Measurements from ENCODE around the gene HMGN1.

Gene HMGN1

DNA sequence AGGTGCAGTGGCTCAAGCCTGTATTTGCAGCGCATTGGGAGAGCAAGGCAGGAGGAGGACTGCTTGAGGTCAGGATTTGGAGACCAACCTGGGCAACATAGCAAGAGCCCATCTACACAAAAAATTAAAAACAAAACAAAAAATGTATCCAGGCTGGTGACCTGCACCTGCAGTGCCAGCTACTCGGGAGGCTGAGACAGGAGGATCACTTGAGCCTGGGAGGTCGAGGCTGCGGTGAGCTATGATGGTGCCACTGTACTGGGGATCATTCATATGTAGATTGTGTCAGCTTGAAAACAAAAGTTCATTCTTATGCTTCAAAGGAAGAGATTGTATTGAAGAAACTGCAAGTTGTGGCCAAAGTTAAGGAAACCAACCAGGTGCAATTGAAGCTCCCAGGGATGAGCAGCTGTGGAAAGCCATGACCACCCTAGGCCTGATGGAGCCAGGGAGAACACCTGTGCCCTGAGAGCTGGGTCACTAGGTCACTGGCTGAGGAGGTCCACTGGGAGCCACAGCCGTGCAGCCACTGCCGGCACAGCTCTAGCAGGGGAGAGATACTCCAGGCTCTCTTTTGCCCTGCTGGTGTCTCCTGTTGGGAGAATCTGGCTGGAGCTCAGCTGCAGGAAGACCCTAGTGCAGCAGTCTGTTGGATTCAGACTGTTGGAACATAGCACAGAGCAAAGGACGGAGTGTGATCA lies 22.1 kb downstream of the HMGN1 start:
- DNase-seq: no peak

DNA sequence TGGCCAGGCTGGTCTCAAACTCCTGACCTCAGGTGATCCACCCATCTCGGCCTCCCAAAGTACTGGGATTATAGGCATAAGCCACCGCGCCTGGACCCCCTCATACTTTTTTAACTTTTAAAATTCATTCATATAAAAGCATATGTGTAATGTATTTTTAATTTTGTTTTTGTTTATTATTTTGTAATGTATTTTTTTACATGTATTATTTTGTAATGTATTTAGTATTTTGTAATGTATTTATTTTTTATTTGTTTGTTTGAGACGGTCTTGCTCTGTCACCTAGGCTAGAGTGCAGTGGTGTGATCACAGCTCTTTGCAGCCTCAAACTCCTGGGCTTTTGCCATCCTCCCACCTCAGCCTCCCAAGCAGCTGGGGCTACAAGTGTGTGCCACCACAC lies 23.4 kb downstream of the HMGN1 start:
- no peak for DNase-seq

DNA sequence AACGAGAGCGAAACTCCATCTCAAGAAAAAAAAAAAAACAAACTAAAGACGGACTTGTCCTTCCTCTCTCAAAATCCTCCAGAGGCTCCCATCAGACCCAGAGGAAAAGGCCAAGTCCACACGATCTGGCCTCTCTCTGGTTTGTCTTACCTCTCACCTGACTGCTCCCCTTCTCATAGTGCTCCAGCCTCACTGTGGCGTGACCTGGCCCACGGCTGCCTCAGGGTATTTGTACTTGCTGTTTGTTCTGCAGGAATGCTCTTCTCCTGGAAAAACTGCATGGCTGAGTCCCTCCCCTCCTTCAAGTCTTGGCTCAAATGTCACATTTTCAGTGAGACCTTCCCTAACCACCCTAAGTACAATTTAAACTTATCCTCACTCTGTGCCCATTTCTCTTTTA lies 27.5 kb downstream of the HMGN1 start:
- no peak for DNase-seq

DNA sequence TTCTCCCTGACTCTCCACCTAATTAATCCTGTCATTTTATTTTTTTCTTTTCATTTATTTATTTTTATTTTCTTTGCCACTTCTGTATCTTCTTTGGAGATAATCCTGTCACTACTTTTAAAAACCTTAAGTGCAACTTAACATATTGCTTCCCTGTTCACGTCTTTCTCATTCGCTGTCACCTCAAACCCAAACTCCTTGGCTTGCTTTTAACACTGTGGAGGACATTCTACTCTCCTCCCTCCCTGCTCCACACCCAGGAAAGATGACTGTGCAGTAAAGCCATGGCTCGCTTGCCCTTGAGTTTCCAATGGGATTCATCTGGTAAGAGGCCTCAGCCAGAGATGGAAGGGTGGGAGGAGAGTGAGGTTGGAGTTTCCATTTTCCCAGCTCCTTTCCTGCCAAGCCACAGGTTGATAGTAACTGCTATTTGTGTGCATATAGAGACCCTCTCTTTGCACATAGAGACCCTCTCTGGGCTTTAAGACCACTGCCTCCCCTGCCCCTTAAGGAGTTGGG lies 29.0 kb downstream of the HMGN1 start:
- no peak for DNase-seq

DNA sequence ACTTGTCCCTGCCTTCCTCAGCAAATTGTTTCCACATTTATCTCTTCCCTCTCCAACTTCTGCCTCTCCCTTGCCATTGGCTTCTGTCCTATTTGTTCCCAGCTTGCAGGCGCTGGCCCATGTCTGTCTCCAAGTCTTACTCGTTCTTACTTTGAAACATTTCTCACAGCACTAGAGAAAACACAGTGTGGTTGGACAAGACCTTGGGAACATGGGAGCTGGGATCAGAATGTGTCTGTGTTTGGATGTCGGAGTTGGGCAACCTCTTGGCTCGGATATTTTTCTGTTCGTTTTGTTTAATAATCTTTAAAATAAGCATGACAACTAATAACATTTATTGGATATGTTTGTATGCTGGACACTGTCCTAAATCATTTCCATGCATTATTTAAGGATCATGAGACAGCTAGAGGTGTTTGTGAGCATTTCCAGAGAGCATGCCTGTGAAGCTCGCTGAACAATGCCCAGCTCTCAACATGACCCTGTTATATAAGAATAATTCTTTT lies 29.6 kb downstream of the HMGN1 start:
- no peak for DNase-seq

DNA sequence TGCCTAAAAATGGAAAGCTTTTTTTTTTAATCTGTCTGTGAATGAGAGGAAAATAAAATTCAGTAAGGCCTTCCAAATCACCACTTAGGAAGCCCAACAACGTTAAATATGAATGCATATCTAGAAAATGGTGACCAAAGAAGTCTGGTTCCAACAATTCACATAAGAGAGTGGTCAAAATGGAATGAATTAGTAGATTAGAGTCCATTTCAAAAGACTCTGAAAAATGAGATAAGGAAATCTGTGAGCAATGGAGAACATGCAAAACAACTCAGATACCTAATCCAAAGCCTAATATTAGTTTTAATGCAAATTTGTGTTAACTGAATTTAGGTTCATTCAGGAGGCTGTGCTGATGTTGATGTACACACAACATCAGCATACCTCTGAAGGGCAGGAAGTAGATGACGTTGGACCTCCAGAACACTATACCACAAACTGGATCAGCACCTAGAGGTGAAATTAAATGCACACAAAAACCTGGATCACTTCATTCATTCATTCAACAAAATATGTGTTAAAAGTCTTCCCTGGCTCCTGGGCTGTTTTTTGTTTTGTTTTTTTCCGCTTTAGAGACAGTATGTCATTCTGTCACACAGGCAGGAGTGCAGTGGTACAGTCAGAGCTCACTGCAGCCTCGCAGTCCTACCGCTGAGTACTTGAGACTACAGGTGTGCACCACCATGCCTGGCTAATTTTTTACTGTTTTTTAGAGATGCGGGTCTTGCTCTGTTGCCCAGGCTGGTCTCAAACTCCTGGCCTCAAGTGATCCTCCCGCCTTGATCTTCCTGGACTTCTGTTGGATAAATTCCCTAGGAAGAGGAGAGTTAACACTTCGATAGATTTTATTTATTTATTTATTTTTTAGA lies 30.6 kb downstream of the HMGN1 start:
- DNase-seq: no peak

DNA sequence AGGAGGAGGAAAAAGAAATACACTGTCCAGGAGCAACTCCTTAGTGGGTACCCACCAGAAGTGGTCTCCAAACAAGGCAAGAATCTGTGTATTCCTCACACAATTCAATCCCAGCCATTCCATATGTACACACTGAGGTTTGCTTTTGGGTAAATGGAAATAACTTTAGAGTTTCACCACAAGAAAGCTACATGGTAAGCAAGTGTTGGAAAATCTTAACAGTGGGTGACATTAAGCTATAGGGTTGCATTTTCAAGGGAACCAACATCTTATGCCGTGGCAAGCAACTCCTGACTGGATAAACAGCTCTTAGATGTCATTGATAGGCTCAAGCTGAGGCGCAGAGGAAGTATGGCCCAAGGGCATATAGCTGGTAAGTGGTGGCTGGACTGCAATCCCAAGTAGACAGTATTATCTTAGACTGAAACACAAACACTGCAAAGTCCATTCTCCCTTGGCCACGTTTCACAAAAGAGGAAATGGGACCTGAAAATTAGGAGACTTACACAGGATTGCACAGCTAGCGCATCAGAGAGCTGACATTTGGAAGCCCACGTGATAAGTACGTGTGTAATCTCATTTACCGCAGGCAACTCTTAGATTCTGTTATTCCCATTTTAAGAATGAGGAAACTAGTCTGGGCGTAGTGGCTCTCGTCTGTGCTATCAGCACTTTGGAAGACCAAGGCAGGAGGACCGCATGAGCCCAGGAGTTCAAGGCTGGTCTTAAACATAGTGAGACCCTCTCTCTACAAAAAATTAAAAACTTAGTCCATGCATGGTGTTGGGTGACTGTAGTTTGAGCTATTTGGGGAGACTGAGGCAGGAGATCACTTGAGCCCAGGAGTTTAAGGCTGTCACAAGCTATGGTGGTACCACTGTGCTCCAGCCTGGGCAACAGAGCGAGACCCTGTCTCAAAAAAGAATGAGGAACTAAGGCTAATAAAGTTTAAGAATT lies 31.5 kb downstream of the HMGN1 start:
- no peak for DNase-seq

DNA sequence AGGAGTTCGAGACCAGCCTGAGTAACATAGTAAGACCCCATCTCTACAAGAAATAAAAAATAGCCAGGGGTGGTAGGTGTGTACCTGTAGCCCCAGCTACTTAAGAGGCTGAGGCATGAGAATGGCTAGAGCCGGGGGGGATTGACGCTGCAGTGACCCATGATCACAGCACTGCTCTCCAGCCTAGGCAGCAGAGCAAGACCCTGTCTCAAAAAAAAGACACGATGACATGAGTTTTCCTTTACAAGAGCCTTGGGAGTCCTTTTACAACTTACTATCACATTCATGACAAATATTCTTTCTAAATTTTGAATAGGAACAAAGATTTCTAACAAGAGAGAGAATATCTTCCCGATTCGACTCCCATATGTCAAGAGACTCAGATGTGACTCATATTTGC lies 32.2 kb downstream of the HMGN1 start:
- no peak for DNase-seq

DNA sequence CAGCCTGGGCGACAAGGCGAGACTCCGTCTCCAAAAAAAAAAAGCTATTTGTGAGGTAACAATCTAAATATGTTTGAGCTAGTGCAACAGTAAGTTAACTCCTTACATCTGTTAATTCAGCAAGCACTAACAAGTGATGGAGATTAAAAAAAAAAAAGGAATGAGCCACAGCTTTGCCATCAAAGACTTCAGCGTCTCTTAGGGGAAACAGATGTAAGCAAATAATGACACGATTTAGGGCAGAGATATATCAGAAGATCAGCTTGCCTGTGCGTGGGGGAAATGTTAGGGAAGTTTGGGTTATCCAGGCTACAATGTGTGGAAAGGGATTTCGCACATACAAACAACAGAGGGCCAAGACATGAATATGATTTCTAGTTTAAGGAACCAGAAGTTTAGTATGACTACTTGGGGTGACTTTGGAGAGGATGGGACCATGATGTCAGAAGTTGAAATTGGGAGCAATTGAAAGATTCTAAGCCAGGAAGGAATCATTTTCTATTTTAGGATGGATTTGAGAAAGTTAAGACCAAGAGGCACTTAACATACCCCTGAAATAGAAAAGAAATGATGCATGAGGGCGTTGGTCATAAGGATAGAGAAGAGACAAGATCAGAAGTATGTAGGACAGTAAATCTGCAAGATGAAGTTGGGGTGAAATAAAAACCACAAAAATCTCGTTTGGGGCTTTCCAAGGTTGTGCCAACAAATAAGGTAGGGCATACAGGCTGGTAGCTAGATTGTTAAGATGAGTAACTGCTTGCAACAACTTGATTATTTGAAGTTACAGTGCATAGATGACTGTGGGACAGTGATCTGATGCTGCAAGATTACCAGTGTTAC lies 33.1 kb downstream of the HMGN1 start:
- DNase-seq: no peak

DNA sequence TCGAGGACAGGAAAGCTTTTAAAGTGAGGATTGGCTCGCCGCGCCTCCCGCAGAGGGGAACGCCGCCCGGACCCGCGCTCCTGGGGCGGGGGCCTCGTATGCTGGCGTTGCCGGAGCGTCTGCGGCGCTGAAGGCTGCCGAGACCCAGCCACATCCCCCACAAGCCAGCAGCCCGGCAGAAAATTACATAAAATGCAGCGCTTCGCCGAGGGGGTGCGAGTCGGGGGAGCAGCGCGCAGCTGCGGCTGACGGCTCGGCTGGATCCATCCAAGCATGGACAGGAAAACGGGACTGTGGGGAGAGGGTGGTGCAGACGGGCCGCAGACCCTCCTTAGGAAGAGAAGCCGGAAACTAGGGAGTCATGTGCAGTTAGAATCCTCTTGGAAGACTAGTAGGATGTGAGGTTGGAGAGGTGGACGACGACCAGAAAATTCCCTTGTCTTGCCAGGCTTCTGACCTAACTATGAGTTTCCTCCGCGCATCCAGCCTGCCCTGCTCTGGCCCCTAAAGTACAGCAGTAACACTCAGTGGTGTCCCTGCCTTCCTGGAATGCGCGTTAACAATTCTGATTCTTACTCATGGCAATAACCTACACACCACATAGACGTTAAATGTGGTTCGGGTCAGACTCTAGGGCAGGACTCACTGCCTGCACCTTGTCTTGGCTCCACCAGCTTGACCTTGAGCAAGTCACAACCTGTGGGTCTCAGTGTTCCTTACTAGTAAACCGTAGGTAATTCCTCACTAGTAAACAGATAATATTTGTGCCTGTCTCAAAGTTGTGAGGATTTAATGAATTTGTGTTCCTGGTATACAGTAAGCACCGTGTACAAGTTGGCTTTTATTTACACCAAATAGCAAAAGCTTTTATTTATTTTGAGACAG lies 34.5 kb downstream of the HMGN1 start:
- DNase-seq: peak; percentile 32

DNA sequence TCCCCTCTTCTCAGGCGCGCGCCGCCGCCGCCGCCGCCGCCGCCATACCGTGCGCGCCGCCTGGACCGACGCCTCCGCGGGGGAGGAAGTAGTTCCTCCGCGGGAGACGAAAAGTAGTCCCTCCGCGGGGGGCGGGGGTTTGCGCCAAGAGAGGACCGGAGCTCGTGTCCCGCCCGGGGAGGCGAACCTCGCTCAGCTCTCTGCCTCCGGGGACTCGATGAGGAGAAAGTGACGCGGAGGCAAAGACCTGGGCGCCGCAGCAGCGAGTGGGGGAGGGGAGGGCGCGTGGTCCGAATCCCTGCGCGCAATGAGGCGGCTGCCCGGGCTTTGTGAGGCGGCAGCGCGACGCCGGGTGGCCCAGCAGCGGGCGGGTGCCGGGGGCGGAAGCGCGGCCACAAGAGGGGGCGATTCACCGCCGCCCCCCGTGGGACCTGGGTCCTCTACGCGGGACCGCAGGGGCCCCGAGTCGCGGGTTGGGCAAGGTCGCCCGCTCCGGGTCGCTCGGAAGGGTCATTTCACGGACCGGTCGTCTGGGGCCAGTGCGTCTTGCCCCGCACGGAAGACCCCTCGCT lies 35.2 kb downstream of the HMGN1 start, which contains the start of gene BRWD1:
Gene BRWD1, minus strand, starts transcription at position 62 of the 572 bp plus-strand sequence. CDS start 141 bp downstream, outside the sequence.
- peak; percentile 76 for DNase-seq

DNA sequence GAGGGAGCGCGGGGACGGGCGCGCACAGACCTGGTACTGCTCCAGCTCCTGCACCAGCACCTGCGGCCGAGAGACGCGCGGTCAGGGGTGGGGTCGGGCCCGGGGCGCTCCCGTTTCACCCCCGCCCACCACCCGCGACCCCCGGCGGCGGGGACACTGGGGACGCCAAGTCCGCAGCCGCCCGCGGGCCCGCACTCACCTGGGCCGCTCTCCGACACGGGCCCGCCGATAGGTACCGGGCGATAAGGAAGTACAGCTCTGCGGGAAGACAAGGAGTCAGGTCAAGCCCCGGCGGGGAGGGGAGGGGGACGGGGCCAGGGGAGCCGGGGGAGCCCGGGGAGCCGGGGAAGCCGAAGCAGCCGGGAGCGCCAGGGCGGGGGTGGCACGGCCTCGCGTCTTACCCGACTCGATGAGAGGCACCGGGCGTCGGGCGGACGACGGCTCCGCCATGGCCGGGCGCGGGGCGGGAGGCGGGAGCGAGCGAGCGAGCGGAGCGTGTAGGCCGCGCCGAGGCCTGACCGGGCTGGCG lies 35.8 kb downstream of the HMGN1 start:
- peak; percentile 13 for DNase-seq

DNA sequence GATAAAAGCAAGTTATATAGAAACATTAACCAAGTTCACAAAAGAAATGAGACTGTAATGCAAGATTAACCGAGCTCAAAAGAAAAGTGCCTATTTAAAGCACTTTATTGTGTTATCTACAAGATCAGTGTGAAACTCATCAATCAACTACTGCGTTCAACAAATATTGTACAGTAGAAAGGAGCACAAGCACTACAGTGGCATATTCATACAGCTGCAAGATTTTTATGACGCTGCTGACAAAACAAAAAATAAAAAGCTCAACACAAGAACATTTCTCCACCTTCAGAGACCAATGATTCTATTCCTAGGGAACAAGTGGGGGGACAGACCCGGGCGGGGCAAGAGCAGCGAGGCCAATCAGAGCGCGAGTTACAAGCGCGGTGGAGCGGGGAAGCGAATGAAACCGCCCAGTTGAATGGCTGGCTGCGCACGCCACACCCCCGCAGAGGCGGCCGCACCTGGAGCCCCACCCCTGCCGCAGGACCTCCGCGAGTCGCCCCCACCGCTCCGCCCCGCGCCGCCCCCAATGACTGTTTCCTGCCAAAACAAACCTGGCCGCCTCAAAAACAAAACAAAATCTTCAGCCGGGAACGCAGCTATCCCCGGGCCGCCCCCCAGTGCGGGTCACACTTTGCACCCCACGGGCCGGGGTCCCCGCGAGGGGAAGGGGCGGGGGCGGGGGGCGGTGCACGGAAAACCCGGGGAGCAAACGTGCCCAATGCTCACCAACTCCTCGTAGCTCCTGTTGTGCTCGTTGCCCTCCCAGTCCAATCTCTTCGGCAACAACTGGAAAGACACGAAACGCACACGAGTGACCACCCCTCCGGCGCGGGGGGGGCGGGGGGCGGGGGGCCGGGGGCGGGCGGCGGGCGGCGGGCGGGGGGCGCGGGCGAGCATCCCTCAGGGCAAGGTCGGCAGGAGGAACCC lies 36.5 kb downstream of the HMGN1 start:
- DNase-seq: peak; percentile 95

DNA sequence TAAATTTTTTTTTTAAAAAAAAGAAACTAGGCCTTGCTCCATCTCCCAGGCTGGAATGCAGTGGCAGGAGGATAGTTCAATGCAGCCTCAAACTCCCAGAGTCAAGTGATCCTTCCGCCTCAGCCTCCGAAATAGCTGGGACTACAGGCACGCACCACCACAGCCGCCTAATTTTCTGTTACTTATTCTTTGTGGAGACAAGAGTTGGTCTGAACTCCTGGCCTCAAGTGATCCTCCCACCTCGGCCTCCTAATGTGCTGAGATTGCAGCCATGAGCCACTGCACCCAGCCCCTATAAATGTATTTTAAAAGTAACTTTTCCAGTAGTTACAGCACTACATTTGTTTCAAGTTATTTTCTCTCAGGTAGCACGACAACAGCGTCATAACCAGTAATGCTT lies 37.7 kb downstream of the HMGN1 start:
- DNase-seq: no peak

DNA sequence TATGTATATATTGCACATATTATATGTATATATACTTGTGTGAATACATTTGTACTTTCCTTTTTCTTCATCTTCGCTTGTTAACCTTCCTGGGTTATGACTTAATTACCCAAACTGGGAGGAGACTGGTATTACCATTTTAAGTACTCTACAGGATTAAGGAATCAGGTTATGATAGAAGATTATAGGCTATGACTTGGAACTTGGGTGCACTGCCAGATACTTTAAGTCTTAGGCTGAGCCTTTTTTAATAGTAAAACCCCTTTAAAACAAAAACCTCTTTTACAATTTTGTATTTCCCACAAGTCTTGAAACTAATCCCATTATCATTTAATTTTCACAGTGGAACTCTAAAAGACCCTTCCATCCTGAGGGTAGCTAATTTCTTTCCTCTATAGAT lies 41.4 kb downstream of the HMGN1 start:
- no peak for DNase-seq

DNA sequence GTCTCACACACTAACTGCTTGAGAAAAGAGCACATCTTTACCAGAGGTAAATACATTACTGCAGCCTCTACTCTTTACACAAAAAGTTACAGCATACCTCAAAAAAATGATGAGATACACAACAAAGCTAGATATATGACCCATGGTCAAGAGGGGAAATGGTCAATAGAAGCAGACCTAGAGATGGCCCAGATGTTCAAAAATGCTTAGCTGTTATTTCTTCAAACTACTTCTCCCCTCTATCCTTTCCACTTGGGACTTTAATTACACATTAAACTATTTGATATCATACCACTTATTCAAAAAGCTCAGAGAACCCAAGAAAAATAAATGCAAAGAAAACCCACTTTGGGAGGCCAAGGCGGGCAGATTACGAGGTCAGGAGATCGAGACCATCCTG lies 48.3 kb downstream of the HMGN1 start:
- no peak for DNase-seq

DNA sequence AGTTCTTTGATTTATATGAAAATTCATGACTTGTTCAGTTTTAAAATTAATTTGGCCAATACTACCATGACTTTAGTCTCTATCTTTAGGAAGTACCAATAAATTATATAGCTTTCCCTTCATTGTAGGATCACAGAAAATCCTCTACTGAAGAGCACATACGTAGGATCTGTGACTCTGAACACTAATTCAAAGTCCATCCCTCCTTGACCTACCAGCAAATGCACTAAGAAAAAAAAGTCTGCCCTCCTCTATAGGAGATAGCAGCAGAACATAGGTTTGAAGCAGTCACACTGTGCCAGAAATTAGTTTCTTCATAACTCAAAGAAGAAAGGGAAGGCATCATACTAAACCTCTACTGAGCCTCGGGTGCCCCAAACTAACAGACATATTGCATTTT lies 52.0 kb downstream of the HMGN1 start:
- DNase-seq: no peak

All from stimulated activated CD4-positive, alpha-beta T cell treated with anti-CD3 and anti-CD28 coated beads, Interleukin-12 subunit alpha, Interleukin-12 subunit beta, amount 100 ng/mL, for 4 hours (primary cell).